ENCODE results near the gene NDC1.

DNA sequence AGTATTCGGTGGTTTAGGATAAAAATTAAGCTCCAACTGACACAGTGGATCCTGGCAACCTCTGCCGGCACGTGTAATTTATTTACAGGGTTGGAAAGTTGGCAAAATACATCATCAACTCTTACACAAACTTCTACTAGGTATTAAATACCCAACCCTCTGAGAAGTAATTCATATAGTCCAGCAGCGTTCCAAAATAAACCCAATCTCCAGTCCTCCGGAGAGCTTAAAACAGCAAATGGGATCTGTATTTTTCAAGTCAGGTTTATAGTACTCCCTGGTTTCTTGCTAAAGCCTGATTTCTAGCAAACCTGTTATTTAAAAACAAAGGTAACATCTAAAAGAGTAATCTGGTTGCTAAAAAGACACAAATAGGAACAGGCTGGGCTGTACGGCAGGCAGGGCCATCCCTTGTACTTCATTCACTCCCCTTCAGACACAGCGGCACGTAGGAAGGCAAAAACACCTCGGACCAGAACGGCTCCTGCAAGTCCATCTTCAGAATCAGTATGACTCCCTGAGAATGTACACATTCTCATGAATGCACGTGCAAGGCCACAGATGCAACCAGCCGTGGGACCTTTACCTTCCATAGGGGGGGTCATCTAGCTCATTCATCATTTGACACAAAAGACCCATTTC, 107.8 kb downstream of the NDC1 start:
- TF ChIP-seq POLR2A (IDR thresholded peaks at IDR 0.05) = no peak
- TF ChIP-seq, protein P1, sequence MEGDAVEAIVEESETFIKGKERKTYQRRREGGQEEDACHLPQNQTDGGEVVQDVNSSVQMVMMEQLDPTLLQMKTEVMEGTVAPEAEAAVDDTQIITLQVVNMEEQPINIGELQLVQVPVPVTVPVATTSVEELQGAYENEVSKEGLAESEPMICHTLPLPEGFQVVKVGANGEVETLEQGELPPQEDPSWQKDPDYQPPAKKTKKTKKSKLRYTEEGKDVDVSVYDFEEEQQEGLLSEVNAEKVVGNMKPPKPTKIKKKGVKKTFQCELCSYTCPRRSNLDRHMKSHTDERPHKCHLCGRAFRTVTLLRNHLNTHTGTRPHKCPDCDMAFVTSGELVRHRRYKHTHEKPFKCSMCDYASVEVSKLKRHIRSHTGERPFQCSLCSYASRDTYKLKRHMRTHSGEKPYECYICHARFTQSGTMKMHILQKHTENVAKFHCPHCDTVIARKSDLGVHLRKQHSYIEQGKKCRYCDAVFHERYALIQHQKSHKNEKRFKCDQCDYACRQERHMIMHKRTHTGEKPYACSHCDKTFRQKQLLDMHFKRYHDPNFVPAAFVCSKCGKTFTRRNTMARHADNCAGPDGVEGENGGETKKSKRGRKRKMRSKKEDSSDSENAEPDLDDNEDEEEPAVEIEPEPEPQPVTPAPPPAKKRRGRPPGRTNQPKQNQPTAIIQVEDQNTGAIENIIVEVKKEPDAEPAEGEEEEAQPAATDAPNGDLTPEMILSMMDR (IDR thresholded peaks at IDR 0.05) = no peak
- no peak for TF ChIP-seq POLR2AphosphoS5 (IDR thresholded peaks at IDR 0.05; ENCODE audit: insufficient read depth in 1 of 2, low read depth in 1 of 2)
